GM15510 (cell line): ENCODE measurements around the gene TADA3.

Source experiments
- POLR2A ChIP-seq: IDR thresholded peaks from 3 replicates; pipeline ENCODE4 v1.6.1; 2011; ENCODE audit warnings: borderline replicate concordance; ENCODE audit not compliant: insufficient read length; ENCODE audit errors: extremely low read depth

Gene TADA3

DNA sequence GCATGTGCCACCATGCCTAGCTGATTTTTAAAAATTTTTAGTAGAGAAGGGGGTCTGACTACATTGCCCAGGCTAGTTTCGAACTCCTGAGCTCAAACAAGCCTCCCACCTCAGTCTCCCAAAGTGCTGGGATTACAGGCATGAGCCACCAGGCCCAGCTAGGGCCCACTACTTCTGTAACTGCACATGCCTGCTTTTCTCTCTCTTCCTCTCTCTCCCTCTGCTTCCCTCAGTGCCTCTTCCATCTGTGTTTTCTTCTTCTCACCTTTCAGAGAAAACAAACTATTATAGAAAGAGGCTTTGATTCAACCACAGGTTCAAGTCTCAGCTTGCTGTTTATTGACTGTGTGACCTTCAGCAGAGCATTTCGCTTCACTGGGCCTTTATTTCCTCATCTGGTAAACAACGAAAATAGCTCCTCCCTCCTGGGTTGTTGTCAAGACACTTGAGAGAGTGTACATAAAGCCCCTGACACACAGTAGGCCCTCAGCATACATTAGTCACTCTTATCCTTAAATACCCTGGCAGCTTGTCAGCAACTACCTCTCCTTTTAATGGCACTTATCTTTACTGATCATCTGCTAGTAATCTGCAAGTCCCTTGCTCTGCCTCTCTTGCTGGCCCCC is 10.2 kb downstream of the TADA3 start:
- TF ChIP-seq POLR2A, result no peak

DNA sequence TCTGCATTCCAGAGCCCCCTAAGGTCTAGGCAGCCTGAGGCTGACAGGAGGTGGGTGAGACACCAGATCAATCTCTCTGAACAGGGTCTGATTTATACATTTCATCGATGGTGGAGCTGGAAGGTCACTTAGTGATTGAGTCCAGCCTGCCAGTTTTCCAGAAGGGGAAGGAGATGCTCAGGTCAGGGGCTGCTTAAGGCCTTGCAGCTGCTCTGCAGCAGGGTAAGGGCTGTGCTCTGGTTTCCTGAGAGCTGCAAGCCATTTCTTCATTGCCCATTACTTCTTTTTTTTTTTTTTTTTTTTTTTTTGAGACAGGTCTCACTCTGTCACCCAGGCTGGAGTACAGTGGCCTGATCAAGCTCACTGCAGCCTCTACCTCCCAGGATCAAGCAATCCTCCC is 10.7 kb downstream of the TADA3 start:
- TF ChIP-seq POLR2A, result no peak

DNA sequence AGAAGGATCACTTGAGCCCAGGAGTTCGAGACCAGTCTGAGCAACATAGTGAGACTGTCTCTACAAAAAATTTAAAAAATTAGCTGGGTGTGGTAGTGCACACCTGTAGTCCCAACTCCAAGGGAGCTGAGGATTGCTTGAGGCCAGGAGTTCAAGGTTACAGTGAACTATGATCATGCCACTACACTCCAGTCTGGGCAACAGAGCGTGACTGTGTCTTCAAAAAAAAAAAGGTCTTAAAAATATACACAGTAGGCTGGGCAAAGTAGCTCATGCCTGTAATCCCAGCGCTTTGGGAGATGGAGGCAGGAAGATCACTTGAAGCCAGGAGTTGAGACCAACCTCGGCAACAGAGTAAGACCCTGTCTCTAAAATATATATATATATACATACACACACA is 11.4 kb downstream of the TADA3 start:
- TF ChIP-seq POLR2A, result no peak

DNA sequence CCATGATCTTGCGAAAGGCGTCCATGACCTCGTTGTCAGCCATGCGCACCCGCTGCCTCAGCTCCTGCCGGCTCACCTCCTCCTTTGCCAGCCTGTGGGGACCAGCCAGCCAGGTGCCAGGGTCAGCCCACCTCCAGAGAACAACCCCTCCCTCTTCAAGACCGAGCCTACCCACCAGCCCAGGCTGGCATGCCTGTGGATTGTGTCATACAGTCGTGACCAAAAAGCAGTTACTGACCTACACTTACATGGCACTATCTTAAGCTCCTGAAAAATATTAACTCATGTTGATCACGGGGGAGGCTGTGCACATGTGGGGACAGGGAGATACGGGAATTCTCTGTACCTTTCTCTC is 11.8 kb downstream of the TADA3 start:
- no peak for TF ChIP-seq POLR2A

DNA sequence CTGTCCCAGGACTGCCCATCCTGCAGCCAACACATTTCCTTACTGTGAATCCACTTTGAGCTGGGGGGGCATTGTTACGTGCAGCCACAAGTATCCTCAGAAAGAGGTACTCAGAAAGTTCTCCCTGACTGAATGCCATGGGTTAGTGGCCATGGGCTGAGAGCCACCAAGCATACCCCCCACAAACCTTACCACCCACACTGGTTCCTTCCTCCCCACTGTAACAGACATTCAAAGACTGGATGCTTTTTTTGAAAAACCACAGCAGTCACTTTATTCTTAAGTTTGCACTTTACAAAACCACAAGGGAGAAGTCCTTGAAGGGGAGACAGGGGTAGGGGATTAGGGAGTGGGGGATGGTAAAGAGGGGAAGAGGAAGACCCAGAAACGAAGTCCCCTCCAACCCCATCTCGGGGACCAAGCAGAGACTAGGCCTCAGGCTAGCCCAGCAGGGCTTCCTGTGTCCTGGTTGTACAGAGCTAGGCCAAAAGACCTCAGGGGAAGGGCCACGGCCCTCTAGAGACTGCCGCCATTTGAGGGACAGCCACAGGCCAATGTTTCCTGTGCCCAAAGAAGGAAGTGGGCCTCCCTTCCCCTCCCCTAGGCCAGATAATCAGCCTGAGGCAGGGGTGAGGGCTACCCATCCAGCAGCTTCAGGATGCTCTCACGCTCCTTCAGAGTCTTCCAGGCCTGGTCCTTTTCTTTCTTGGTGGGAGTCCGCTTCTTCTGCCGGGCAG is 12.4 kb downstream of the TADA3 start:
- TF ChIP-seq POLR2A, result peak; percentile 12

DNA sequence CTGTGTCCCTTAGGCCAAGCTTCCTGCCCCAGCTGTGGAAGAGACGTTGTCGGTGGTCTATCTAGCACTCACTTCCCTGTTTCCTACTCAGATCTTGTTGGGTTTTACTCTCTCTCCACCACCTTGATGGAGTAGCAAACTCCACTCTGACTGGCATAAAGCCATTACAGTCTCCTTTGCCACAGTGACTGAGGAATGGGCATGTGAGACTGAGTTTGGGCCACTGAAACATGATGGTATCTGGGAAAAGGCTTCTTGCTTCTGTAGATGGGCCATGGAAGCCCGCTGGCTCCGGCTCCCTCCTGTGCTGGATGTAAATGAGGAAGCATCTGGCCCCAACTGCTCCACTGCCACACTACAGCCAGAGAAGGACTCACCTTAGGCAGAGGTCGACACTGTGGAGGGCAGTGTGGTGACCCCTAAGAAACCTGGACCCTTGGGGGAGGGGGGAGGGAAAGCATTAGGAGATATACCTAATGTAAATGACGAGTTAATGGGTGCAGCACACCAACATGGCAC is 13.1 kb downstream of the TADA3 start:
- TF ChIP-seq POLR2A, result no peak

DNA sequence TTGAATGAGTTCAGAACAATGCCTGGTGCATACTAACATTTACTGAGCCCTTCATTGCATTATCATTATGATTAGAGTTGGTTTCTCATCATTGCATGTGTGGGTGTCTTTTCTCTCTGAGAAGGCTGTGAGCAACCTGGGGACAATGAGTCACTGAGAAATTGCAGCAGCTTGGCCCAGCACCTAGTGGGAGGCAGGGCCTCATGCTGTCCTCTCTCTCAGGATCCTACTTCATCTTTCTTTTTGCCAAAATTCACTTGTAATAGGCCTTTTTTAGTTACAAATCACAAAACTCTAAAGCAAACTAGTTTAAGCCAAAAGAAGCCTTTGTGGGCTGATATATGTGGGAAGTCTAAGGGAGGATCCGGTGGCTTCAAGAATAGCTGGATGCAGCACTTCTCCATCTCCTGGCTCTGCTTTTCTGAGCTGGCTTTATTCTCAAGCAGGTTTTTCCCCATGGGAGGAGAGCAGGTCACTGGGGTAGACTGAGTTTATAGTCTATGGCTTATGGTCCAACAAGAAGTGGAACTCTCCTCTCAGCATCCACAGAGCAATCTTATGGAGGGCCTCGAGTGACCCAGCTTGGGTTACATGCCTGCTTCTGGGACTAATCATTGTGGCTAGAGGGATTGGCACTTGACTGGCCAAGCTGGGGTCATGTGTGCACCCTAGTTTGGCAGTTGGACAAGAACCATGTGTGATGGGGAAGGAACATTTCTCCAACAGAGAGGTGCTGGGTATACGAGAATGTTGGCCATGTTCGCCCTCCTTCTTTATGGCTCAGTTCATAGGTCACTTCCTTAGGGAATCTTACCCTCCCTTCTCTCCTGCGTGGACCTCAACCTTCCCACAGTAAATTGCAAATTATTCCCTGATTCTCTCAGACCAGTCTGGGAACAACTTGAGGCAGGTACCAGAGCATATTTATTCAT is 13.9 kb downstream of the TADA3 start:
- TF ChIP-seq POLR2A, result no peak

DNA sequence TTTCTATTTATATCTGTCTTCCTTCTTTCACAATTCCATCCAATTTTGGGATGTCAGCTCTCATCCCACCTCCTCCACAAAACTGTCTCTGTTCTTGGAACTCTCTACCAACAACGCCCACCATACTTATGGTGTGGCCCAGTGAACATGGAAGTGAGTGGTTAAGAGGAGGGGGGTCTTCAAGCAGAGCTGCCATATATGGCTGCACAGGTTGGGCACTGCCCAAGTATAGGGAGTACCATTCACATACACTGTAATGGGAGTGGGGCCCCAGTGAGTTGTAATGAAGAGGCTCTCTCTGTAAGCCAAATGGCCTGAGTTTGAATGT is 14.6 kb downstream of the TADA3 start:
- no peak for TF ChIP-seq POLR2A

DNA sequence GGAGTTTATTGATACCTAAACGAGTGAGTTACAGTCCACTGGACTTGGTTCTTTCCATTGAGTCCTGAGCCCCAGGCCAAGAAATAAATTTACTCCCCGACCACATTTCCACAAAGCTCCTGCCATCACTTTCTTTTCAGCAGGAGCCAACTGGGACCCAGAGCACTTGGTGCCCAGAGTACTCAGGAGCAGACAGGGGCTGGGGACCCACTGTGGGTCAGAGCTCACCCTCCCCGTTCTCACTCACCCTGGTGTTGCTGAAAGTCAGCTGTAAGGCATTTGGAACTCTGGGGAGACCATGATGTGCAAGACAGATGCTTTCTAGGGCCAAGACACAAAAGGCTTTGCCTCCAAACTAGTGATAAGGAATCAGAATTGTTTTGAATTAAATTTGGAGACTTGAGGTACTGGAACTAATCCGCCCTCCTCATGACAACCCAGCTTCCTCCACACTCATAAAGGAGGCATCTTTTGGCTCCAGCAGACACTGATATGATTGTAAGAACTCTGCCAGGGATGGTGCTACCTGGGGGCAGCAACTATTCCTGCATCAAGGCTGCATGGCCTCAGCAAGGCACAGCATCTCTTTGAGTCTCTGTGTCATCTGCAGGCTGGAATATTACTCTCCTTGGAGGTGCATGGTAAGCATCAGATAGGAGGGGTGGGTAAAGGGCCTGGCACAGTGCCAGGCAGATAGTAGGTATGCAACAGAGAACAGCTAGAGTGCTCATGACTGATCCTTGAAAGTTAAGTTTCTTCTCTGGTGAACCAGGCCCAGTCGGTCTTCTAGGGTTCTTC is 15.2 kb downstream of the TADA3 start:
- no peak for TF ChIP-seq POLR2A

DNA sequence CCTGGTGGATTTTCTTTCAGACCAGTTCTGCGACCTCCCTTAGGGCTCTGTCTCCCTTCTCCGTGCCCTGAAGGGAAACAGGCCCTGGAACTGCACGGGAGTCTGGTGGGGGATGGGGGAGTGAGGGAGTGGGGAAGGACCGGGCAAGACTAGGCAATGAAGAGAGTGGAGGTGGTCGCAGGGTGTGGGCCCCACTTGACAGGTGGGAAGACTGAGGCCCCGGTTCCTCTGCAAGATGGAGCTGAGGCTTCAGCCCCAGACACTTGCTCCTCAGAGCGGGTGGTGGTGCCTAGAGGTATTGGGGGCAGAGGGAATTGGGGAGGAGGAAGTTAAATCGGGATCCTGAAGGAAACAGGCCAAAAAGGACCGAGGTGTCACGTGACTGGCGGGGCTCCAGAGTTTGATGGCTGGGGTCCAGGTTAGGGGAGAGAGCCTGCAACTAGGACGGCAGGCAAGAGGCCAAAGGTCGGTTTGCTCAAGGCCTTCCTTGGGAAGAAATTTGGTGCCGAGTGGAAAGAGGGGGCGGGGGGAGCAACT is 21.9 kb downstream of the TADA3 start:
- no peak for TF ChIP-seq POLR2A

DNA sequence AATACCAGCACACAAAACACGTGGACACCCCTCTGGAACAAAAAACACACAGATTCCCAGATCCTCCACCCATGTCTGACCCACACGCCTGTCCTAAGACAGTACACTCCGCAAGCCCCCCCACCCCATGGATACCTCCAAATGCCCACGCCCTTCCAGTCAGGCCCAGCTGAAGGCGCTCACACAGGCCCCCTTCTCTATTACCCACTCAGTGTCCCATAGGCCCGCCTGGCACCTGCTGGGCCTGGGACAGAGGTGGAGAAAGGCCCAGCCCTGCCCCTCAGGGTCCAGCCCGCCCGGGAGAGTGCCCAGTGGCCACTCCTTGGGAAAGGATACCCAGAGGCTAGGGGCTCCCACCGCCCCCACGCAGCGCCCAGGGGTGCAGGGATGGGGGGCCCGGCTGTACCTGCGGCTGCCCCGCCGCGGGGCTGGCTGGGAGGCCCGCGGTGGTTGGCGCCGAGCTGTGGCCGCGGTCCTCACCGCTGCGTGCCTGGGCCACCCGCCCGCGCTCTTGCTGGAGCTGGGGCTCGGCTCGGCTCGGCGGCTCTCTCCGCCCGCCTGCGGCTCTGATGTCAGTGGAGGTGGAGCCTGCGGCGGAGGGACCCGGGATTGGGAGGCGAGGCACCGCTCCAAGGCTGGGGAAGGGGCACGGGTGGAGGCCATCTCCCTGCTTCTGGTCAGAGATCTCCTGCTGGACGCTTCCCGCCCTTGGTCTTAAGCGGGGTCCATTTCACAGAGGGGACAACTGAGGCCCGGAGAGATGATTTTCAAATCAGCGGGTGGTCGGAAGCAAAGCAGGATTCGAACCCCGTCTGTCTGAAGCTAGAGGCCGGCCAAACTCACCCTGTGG is 22.6 kb downstream of the TADA3 start, which contains the start of gene CAMK1:
Gene CAMK1, minus strand, starts transcription at position 522 of the 850 bp plus-strand sequence. CDS start 2,198 bp downstream, outside the sequence.
- peak; percentile 26 for TF ChIP-seq POLR2A

DNA sequence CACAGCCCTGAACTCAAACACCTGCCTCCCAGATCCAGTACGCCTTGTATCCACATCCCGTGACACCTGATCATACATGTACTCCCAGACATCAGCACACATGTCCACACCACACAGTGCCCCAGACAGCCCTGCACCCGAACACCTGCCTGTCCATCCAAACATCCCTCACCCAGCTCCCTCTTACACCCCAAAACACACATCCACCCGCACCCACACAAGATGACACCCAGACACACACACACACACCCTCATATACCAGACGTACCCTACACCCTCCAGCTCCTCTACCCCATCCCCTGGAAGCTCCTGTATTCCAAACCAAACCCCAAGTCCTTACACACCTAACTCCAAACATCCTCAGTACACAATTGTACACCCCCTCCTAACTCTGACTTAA is 23.3 kb downstream of the TADA3 start:
- no peak for TF ChIP-seq POLR2A

DNA sequence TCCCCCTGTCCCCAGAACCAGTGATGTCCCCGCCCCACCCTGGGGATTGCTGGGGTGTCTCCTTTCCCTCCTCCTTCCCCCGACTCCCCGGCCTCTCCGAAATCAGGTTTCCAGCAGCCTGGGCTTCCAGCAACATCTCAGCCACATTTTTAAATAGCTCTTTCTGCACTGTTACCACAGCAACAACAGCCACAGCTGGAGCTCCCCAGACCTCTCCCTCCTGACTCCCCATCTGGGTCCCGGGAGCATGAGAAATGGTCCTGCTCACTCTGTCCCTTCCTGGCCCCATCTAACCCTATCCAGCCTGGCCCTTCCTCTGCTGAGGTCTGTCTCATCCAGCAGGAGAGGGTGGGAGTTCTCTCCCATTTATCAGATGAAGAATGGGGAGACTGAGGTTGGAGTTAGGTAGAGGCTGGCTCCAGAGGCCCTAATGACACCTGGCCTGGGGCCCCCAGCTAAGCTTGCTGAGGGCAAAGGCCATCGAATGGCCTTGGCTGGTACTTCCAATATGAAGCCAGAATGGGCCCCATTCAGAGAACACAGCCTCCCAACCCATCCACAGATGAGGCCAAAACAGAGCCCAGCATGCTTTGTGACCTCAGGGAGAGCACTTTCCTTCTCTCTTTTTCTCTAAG is 24.0 kb downstream of the TADA3 start:
- TF ChIP-seq POLR2A, result no peak
